Spinal cord (tissue), 10 donors: ENCODE results near the gene ZFAND6. TPM values are rescaled to one million over a fixed set of nuclear protein-coding genes. Genes with fewer than 3 reads are reported as not detected.

Experiments
- DNase-seq, 6 donors: peaks; one replicate each; pipeline versions ENCODE4 v3.0.0 to v3.0.0-alpha.2; 2013 to 2015; ENCODE audit warnings: low spot score in 6 of 6, low read depth in 4 of 6
- H3K27ac ChIP-seq: one replicate; pipeline ENCODE4 v1.5.1; 2013; ENCODE audit warnings: low read depth, low read length, control low read depth
- H3K27me3 ChIP-seq: one replicate; pipeline ENCODE4 v1.6.1; 2013; ENCODE audit warnings: low read length; ENCODE audit not compliant: control insufficient read depth, insufficient read depth
- H3K36me3 ChIP-seq: one replicate; pipeline ENCODE4 v1.6.1; 2013; ENCODE audit warnings: low read length; ENCODE audit not compliant: control insufficient read depth, insufficient read depth
- H3K4me1 ChIP-seq: one replicate; pipeline ENCODE4 v1.6.1; 2013; ENCODE audit warnings: low read length; ENCODE audit not compliant: control insufficient read depth, insufficient read depth
- H3K4me3 ChIP-seq: one replicate; pipeline ENCODE4 v1.5.1; 2013; ENCODE audit warnings: low read depth, low read length, control low read depth
- H3K9me3 ChIP-seq: one replicate; pipeline ENCODE4 v1.6.1; 2013; ENCODE audit warnings: low read length; ENCODE audit not compliant: control insufficient read depth, insufficient read depth
- WGBS: methylation state at CpG from one replicate; pipeline ENCODE4 v1.1.5; 2013; ENCODE audit warnings: missing lambda C conversion rate; ENCODE audit not compliant: insufficient coverage; 5-methylcytosine and 5-hydroxymethylcytosine counted together
- polyA plus RNA-seq, 2 donors: library from polyadenylated mRNA; unstranded; fragments of 120-200 nt; gene quantifications; one replicate each; pipeline ENCODE4 v1.2.1, GENCODE V29; 2013; ENCODE audit not compliant: insufficient read length in 2 of 2
- total RNA-seq, 2 donors: library from RNA; depleted of rRNA in 1 of 2; stranded (reverse); fragments of 120-200 nt in 1 of 2; fragments of >200 nt in 1 of 2; gene quantifications; one replicate each; pipeline versions ENCODE4 v1.2.3 to v1.2.4, GENCODE V29; 2013 to 2014
- donor health status: healthy.

Gene ZFAND6
- total and polyA plus RNA-seq, 4 donors: 102 to 196 (median 128) TPM

GRCh38 chr15:80061582-80061981, 2.1 kb downstream of the ZFAND6 start:
- Histone ChIP-seq H3K4me1 (peaks cover 11% of the 10 kb centered on the region), H3K9me3 (no peaks in the 10 kb centered on the region), H3K36me3 (no peaks in the 10 kb centered on the region), H3K4me3 (peak overlapping the region; percentile 68), H3K27ac (no peak overlapping the region), H3K27me3 (peaks cover 4% of the 10 kb centered on the region)
- WGBS: no CpG with 5 or more reads among the region's 5 CpGs
- DNase-seq: no peak

DNA sequence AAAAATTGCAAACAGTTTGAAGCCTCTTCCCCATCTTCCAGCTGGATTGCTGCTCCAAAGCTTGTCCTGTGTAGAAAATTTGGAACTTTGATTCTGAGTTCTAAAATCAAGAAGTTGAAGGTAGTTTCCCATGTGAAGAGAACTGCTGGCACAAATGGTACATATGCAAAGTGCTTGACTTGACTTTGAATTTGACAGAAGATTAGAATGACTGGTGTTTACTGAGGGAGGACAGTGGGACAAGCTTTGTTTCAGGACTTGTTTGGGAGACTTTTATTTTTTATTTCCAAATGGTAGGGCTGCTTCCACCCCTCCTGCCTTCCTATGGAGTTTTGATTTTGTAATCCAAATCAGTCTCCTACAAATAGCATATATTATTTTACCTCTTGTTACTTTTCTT, 7.4 kb downstream of the ZFAND6 start:
- Histone ChIP-seq H3K9me3 (no peaks in the 10 kb centered on the region), H3K27me3 (no peaks in the 10 kb centered on the region), H3K36me3 (no peaks in the 10 kb centered on the region), H3K4me3 (no peak overlapping the region), H3K27ac (no peak overlapping the region), H3K4me1 (peaks cover 5% of the 10 kb centered on the region)
- DNase-seq: no peak

- Histone ChIP-seq H3K4me1 (peaks cover 5% of the 10 kb centered on the region), H3K36me3 (no peaks in the 10 kb centered on the region), H3K4me3 (no peak overlapping the region), H3K27me3 (no peaks in the 10 kb centered on the region), H3K27ac (no peak overlapping the region), H3K9me3 (no peaks in the 10 kb centered on the region)
- WGBS: 96% methylated on average over 8 of the region's 11 CpGs
- DNase-seq: no peak
These were observed 9.1 kb downstream of the ZFAND6 start for GRCh38 chr15:80068578-80068977.

GRCh38 chr15:80070840-80071239, 11.4 kb downstream of the ZFAND6 start:
- DNase-seq: peak in 2 of 6 donors; percentile 62 to 71
- Histone ChIP-seq H3K27me3 (no peaks in the 10 kb centered on the region), H3K4me1 (peaks cover 5% of the 10 kb centered on the region), H3K9me3 (no peaks in the 10 kb centered on the region), H3K4me3 (no peak overlapping the region), H3K27ac (peak overlapping the region; percentile 58), H3K36me3 (no peaks in the 10 kb centered on the region)

DNA sequence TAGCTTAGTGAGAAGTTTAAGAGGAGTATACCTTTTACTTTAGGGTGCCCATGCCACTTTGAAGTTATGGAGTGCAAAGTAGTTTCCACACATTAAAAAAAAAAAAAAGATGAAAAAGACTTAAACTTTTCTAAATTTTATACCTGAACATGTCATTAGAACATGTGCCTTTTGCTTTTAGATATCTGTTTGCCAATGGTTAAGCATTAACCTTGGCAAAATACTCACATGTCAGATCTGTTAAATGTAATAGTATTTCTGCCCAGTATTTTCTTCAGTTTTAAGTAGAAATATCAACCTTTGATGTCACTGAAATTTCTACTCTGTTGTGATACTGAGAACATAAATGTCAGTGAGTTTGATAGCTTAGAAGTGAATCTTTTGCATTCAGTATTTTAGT, 12.2 kb downstream of the ZFAND6 start:
- no peaks in the 10 kb centered on the region for H3K36me3 ChIP-seq
- H3K27me3 ChIP-seq: no peaks in the 10 kb centered on the region
- peaks cover 5% of the 10 kb centered on the region for H3K4me1 ChIP-seq
- H3K9me3 ChIP-seq: no peaks in the 10 kb centered on the region
- DNase-seq: no peak
- peak overlapping the region; percentile 58 for H3K27ac ChIP-seq
- H3K4me3 ChIP-seq: peak overlapping the region; percentile 54

GRCh38 chr15:80072285-80072994, 13.0 kb downstream of the ZFAND6 start:
- H3K4me1 ChIP-seq: peaks cover 5% of the 10 kb centered on the region
- H3K27ac ChIP-seq: peak overlapping the region; percentile 47
- no peaks in the 10 kb centered on the region for H3K36me3 ChIP-seq
- H3K4me3 ChIP-seq: peak overlapping the region; percentile 54
- H3K27me3 ChIP-seq: no peaks in the 10 kb centered on the region
- peak; percentile 69 to 98 (median 78) for DNase-seq
- WGBS: no CpG with 5 or more reads among the region's 1 CpG
- H3K9me3 ChIP-seq: no peaks in the 10 kb centered on the region

- no peak for DNase-seq
- Histone ChIP-seq H3K27me3 (no peaks in the 10 kb centered on the region), H3K36me3 (no peaks in the 10 kb centered on the region), H3K9me3 (no peaks in the 10 kb centered on the region), H3K27ac (no peak overlapping the region), H3K4me3 (peak overlapping the region; percentile 54), H3K4me1 (peaks cover 4% of the 10 kb centered on the region)
- no CpG with 5 or more reads among the region's 3 CpGs for WGBS
These were observed 13.7 kb downstream of the ZFAND6 start for GRCh38 chr15:80073197-80073596.

DNA sequence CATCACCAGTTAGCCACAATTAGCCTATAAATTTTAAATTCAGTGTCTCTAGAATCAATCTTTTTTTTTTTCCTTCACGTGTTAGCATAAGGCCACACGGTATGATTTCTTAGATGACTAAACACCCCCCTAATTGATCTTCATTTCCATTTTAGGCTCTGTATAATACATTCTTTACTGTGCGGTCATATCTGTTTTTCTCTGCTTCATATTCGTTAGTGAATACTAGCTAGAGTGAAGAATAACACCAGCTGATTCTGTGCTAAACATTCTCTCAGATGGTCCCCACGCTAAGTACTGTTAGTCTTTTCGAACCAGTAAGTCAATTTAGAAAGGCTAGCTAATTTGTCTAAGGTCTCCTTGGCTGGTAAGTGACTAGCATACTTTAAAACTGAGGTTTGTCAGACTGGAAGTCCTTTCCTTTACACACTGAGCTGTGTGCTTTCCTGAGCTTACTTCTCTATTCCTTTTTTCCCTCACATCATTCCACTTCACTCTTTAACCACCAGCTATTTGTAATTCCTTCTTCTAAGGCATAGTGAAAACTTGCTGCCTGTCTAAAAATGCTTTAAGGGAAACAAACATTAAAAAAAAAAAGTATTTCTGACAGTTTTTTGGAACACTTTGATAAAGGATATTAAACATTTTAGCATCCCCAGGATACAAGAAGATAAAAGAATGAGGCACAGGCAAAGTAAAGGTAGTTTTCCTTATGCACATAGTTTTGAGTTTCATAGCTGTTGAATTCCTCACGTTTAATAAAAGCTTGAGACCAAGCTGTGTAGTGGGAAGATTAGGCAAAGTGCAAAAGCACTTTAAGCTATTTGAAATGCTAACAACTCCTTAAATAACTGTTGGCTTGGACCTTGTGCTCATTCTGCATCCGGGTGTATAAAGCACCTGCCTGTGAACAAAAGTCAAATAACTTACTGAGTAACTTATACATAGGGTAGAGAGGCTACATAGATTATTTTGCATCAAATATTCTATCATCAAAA, 17.1 kb downstream of the ZFAND6 start:
- no peak overlapping the region for H3K4me3 ChIP-seq
- peak overlapping the region; percentile 21 for H3K27ac ChIP-seq
- no peak for DNase-seq
- no peaks in the 10 kb centered on the region for H3K4me1 ChIP-seq
- WGBS: 39% methylated on average over 6 of the region's 8 CpGs
- no peaks in the 10 kb centered on the region for H3K36me3 ChIP-seq
- no peaks in the 10 kb centered on the region for H3K27me3 ChIP-seq
- H3K9me3 ChIP-seq: no peaks in the 10 kb centered on the region

DNA sequence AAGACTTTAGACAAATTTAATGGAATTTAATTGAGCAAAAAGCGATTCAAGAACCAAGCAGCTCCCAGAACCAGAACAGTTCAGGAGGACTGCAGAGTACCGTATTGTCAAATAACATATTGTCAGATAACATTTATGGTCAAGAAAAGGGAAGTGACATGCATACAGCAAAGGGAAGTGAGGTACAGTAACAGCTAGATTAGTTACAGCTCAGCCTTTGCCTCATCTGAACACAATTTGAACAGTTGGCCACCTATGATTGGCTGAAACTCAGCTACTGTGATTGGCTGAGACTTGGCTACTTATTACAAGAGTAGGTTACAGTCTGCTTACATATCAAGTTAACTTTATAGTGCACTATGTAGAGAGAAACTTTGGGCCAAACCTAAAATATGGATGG, 21.9 kb downstream of the ZFAND6 start:
- no peak overlapping the region for H3K4me3 ChIP-seq

More for the DNA sequence above, 21.9 kb downstream of the ZFAND6 start:
- Histone ChIP-seq H3K27me3 (no peaks in the 10 kb centered on the region), H3K4me1 (no peaks in the 10 kb centered on the region), H3K27ac (no peak overlapping the region), H3K9me3 (no peaks in the 10 kb centered on the region), H3K36me3 (no peaks in the 10 kb centered on the region)
- DNase-seq: no peak
- 100% methylated on average over 1 of the region's 2 CpGs for WGBS
